Breast epithelium (tissue), 4 donors: ENCODE measurements around the gene STT3B. TPM values are rescaled to one million over a fixed set of nuclear protein-coding genes. Genes with fewer than 3 reads are reported as not detected.

Experiments
- DNase-seq, 2 donors: peaks; one replicate each; pipeline ENCODE4 v3.0.0-alpha.2; 2019; ENCODE audit warnings: low spot score in 2 of 2
- H3K27ac ChIP-seq, 2 donors: fragments of 200-600 bp; sonication (generic) in 1 of 2; one replicate each; pipeline ENCODE4 v1.5.1; 2016 to 2019; ENCODE audit warnings: mild to moderate bottlenecking in 1 of 2
- H3K27me3 ChIP-seq, 2 donors: fragments of 200-600 bp; sonication (generic) in 1 of 2; one replicate each; pipeline versions ENCODE4 v1.5.1 to v1.6.0; 2017 to 2019; ENCODE audit warnings: control low read depth in 1 of 2, mild to moderate bottlenecking in 1 of 2
- H3K36me3 ChIP-seq: fragments of 200-600 bp; one replicate; pipeline ENCODE4 v1.5.1; 2019
- H3K4me1 ChIP-seq, 2 donors: fragments of 200-600 bp; sonication (generic); one replicate each; pipeline ENCODE4 v1.5.1; 2016 to 2019; ENCODE audit warnings: control low read depth in 1 of 2
- H3K4me3 ChIP-seq, 3 donors: fragments of 200-600 bp; sonication (generic); 1 replicate in 2 of 3; 2 replicates in 1 of 3; pipeline ENCODE4 v1.5.1; 2016 to 2019; ENCODE audit warnings: mild to moderate bottlenecking in 3 of 3, moderate library complexity in 2 of 3
- H3K9me3 ChIP-seq, 2 donors: fragments of 200-600 bp; sonication (generic) in 1 of 2; one replicate each; pipeline ENCODE4 v1.5.1; 2016 to 2019; ENCODE audit warnings: control low read depth in 1 of 2
- POLR2A ChIP-seq: fragments of 450-650 bp; IDR thresholded peaks from one replicate; pipeline ENCODE4 v1.6.1; 2016; ENCODE audit warnings: antibody characterized with exemption, mild to moderate bottlenecking, moderate library complexity
- POLR2AphosphoS5 ChIP-seq, 3 donors: sonication (generic); formaldehyde crosslinking; IDR thresholded peaks; one replicate each; pipeline ENCODE4 v1.6.1; 2017; ENCODE audit warnings: antibody characterized with exemption in 3 of 3
- intact Hi-C: fragments of 100-400 bp; cut with DNase I; formaldehyde crosslinking; loops from one replicate; pipeline ENCODE4 v1.15.1; 2023; ENCODE audit warnings: low total_unique reads
- total RNA-seq, 3 donors: library from RNA; depleted of rRNA; stranded (reverse); fragments of >200 nt; gene quantifications; one replicate each; pipeline ENCODE4 v1.1.0, GENCODE V29; 2016
- TF ChIP-seq, protein P1 (sequence below), 3 donors: fragments of 450-650 bp; IDR thresholded peaks; one replicate each; pipeline ENCODE4 v1.5.1; 2016 to 2017; ENCODE audit warnings: antibody characterized with exemption in 3 of 3, mild to moderate bottlenecking in 3 of 3, moderate library complexity in 3 of 3

STT3B gene
- total RNA-seq, 3 donors from 2014 or later, result 93.5 to 132 (median 109) TPM

DNA sequence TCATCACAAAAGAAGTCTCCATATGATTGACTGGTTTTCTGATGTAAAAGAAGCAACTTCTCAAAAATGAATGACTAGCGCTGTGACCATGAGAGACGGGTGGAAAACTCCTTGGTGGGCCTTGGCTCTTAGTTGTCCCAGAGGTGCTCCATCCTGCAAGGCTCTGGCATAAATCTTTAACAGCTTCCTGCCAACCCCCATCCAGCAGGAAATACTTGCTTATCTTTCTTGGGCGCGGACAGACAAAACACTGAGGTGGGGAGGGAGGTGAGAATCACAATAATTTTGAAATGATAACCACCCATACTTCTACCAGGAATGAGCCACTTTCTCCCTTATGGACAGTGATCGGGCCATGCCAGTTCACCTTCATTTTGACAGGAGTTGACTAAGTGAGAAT lies 128.6 kb downstream of the STT3B start:
- peaks cover 2 to 6% of the 10 kb centered on the region in 2 donors for H3K9me3 ChIP-seq
- H3K4me3 ChIP-seq, result no peak overlapping the region
- DNase-seq, result no peak
- no peaks in the 10 kb centered on the region for H3K36me3 ChIP-seq
- no peaks in the 10 kb centered on the region for H3K27me3 ChIP-seq
- H3K27ac ChIP-seq, result no peak overlapping the region
- intact Hi-C loops, result no loop called here
- H3K4me1 ChIP-seq, result no peaks in the 10 kb centered on the region
- TF ChIP-seq POLR2A (no peak), POLR2AphosphoS5 (IDR thresholded peaks at IDR 0.05) (no peak)
- TF ChIP-seq, protein P1, sequence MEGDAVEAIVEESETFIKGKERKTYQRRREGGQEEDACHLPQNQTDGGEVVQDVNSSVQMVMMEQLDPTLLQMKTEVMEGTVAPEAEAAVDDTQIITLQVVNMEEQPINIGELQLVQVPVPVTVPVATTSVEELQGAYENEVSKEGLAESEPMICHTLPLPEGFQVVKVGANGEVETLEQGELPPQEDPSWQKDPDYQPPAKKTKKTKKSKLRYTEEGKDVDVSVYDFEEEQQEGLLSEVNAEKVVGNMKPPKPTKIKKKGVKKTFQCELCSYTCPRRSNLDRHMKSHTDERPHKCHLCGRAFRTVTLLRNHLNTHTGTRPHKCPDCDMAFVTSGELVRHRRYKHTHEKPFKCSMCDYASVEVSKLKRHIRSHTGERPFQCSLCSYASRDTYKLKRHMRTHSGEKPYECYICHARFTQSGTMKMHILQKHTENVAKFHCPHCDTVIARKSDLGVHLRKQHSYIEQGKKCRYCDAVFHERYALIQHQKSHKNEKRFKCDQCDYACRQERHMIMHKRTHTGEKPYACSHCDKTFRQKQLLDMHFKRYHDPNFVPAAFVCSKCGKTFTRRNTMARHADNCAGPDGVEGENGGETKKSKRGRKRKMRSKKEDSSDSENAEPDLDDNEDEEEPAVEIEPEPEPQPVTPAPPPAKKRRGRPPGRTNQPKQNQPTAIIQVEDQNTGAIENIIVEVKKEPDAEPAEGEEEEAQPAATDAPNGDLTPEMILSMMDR (IDR thresholded peaks at IDR 0.05), result no peak

DNA sequence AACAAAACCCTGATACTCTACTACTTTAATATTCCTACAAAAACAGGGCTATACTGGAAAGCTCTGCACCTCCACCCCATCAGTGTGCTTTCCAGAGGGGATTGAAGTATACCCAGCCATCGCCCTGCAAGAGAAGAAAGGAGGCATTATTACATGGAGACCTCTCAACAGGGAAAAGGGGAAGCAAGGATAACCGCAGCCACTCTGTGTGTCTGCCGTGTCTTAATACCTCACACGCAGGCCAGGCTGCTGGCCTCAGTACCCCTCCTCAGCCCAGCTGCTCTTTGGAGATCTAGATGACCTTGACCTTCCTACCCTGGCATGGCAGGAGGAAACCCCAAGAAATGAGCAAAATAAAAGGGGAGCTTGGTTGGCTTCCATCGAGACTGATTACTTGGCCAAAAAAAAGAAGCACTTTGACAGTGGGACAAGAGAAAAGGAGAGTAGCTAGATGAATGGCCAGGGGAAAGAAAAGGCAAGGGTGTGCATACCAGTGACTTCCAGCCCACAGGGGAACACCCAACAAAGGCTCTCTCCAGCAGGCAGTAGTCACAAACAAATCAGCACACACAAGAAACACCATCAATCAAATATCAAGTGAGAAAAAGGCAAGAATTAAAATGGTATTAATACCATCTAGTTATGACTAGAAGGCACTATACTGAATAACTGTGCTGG lies 129.4 kb downstream of the STT3B start:
- Histone ChIP-seq H3K36me3 (no peaks in the 10 kb centered on the region), H3K27me3 (no peaks in the 10 kb centered on the region), H3K9me3 (no peaks in the 10 kb centered on the region), H3K27ac (no peak overlapping the region), H3K4me3 (no peak overlapping the region), H3K4me1 (no peaks in the 10 kb centered on the region)
- intact Hi-C loops, result no loop called here
- TF ChIP-seq POLR2AphosphoS5 (IDR thresholded peaks at IDR 0.05), result no peak
- TF ChIP-seq, protein P1 (IDR thresholded peaks at IDR 0.05), result no peak
- TF ChIP-seq POLR2A, result no peak
- DNase-seq, result no peak

DNA sequence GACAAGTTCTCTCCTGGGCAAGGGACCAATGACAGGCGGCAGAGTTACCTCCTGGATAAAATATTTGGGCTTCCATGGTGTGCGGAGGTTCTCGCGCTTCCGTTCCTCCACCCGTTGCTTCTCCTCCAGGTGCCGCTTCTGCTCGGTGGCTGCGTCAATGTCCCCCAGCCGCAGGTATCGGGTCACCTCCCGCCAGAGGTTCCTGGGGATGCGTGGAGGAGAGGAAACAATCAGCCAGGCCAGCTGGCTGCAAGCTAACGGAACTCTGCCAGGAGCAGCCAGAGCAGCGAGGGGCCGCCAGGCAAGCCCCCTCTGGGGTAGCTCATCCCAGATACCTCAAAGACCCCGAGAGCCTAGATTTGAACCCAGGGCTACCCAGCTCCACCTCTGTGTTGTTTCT lies 131.3 kb downstream of the STT3B start:
- DNase-seq, result no peak
- intact Hi-C loops, result no loop called here
- Histone ChIP-seq H3K36me3 (no peaks in the 10 kb centered on the region), H3K27me3 (no peaks in the 10 kb centered on the region), H3K4me3 (no peak overlapping the region), H3K4me1 (no peaks in the 10 kb centered on the region), H3K9me3 (no peaks in the 10 kb centered on the region), H3K27ac (no peak overlapping the region)
- no peak for TF ChIP-seq POLR2AphosphoS5 (IDR thresholded peaks at IDR 0.05)
- no peak for TF ChIP-seq POLR2A
- TF ChIP-seq, protein P1 (IDR thresholded peaks at IDR 0.05), result no peak

DNA sequence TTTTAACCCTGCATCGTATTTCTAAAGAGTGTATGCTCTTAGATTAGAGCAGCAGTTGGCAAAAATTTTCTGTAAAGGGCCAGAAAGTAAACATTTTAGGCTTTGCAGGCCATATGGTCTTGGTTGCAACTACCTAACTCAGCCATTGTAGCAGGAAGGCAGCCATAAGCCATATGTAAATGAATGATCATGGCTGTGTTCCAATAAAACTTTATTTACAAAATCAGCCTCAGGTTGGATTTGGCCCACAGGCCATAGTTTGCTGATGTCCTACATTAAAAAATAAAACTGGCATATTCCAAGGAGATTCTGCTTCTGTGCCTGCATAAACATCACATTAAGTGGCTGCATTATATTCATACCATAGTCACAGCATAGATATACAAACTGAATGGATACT lies 134.9 kb downstream of the STT3B start:
- no peaks in the 10 kb centered on the region for H3K4me1 ChIP-seq
- TF ChIP-seq, protein P1 (IDR thresholded peaks at IDR 0.05), result no peak
- TF ChIP-seq POLR2AphosphoS5 (IDR thresholded peaks at IDR 0.05) (no peak), POLR2A (no peak)
- H3K27ac ChIP-seq, result no peak overlapping the region
- no peaks in the 10 kb centered on the region for H3K27me3 ChIP-seq
- H3K4me3 ChIP-seq, result no peak overlapping the region
- intact Hi-C loops, result no loop called here
- no peaks in the 10 kb centered on the region for H3K9me3 ChIP-seq
- no peak for DNase-seq
- H3K36me3 ChIP-seq, result no peaks in the 10 kb centered on the region

DNA sequence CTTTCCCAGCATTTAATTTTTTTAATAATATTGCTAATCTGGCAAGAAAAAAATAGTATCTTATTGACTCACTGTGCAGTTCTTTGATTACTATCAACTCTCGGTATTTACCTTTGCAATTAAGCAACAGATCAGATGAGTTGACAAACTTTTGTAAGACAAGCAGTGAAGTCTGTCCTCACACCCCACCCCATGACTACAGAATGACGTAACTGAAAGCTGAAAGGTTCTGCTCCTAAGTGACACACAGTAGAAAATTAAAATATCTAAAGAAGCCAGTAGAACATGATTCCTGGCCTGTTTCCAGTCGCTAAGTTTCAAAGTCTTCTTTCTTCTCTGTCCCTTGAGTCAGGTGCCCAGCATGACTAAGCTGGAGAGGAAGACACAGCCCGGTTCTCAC lies 135.5 kb downstream of the STT3B start:
- no peaks in the 10 kb centered on the region for H3K36me3 ChIP-seq
- no peak overlapping the region for H3K27ac ChIP-seq
- no peaks in the 10 kb centered on the region for H3K27me3 ChIP-seq
- no peak for DNase-seq
- no peaks in the 10 kb centered on the region for H3K4me1 ChIP-seq
- H3K4me3 ChIP-seq, result no peak overlapping the region
- intact Hi-C loops, result no loop called here
- no peaks in the 10 kb centered on the region for H3K9me3 ChIP-seq
- TF ChIP-seq, protein P1 (IDR thresholded peaks at IDR 0.05), result no peak
- TF ChIP-seq POLR2A (no peak), POLR2AphosphoS5 (IDR thresholded peaks at IDR 0.05) (no peak)
